KOPT-K1 (cell line): ENCODE results near the gene DDX1.

Source experiments
- H3K27ac ChIP-seq: fragments of 200-600 bp; sonication (generic); 2 replicates; pipeline ENCODE4 v1.5.1; 2016; ENCODE audit warnings: antibody characterized with exemption, mild to moderate bottlenecking, low read depth, low read length; ENCODE audit not compliant: poor library complexity, severe bottlenecking
- H3K36me3 ChIP-seq: fragments of 200-600 bp; sonication (generic); 2 replicates; pipeline ENCODE4 v1.5.1; 2017; ENCODE audit warnings: antibody characterized with exemption, mild to moderate bottlenecking, low read length, moderate library complexity; ENCODE audit not compliant: insufficient read depth
- H3K9me3 ChIP-seq: fragments of 200-600 bp; sonication (generic); 2 replicates; pipeline ENCODE4 v1.5.1; 2017; ENCODE audit warnings: antibody characterized with exemption, low read length, mild to moderate bottlenecking; ENCODE audit not compliant: insufficient read depth, poor library complexity, severe bottlenecking

Gene DDX1

DNA sequence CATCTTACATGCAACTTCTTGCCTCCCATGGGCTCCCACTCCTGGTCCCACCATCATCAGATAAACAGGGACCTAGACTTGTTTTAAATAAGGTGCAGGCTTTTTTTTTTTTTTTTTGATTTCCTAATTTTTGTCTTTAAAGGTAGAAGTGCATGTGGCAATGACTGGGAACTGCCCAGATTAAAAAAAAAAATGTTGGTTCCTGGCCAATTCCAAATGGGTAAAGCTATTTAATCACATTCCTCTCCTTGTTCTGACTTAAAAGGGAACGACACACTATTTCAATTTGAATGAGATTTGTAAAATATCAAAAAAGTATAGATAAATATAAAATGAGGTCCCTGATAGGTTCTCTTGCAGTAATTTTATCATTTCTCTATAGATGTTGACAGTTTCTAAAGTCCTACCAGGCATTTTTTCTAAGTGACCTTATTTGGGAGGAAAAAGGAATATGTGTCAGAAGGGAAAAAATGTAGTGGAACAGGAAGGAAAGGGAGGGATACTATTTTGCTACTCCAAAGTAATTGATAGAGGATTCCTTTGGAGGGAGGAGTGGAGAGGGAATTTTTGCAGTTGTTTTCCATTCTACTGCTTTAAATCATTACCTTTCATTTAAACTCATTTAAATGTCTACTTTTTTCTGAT, 43.3 kb downstream of the DDX1 start:
- H3K36me3 ChIP-seq: peaks cover 87% of the 10 kb centered on the region
- no peak overlapping the region for H3K27ac ChIP-seq
- H3K9me3 ChIP-seq: no peaks in the 10 kb centered on the region

DNA sequence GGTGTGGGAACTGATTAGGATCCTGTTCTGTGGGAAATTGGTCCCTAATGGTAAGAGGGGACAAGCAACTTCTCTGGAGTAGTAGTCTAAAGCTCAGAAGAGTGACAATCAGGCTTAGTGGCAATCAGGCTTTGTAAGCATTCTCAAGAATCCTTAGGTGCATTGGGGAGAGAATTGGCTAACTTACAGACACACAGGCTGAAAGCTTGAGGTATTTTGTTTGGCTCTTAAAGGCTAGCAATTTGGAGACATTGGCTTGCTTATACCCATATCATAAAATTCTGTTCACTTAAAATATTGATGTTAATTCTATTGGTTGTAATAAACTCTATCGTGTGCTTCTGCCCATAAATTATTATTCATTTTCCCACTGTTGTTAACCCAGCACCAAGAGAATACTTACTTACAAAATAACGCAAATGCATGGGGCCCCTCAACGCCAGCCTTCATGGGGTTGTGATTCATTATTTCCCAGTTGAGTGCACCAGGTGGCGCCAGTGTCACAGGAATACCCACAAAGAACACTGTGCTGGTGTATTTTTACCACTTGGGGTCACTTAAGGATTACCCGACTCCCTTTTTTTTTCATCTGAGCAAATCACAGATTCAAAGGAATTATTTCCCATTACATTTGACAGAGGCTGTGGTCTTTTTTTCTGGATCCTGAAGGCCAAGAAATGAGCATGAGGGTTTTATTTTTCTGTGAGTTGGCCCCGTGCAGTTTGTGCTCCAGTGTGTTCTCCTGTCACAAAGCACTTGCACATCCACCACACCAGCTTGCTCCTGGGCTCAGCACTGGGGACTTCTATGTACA, 45.5 kb downstream of the DDX1 start:
- Histone ChIP-seq H3K36me3 (peaks cover 84% of the 10 kb centered on the region), H3K27ac (no peak overlapping the region)

DNA sequence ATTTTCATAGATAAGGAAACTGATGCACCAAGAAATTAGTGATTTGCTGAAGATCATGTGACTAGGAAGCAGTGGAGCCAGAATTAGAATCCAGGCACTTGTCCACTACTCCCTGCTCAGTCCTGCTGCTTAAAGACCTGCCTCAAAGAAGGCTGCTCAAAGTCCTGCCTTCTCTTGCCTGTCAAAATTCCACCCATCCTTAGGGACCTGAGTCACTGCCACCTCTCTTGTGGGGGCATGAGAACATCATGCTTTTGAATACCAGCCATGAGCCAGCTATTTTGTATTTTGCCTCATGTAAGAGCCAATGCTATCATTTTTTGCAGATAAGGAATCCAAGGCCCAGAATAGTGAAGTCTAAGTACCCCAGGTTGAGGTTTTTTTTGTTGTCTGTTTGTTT, 47.1 kb downstream of the DDX1 start:
- Histone ChIP-seq H3K36me3 (peaks cover 69% of the 10 kb centered on the region), H3K27ac (no peak overlapping the region)

More for the DNA sequence above, 45.5 kb downstream of the DDX1 start:
- no peaks in the 10 kb centered on the region for H3K9me3 ChIP-seq

DNA sequence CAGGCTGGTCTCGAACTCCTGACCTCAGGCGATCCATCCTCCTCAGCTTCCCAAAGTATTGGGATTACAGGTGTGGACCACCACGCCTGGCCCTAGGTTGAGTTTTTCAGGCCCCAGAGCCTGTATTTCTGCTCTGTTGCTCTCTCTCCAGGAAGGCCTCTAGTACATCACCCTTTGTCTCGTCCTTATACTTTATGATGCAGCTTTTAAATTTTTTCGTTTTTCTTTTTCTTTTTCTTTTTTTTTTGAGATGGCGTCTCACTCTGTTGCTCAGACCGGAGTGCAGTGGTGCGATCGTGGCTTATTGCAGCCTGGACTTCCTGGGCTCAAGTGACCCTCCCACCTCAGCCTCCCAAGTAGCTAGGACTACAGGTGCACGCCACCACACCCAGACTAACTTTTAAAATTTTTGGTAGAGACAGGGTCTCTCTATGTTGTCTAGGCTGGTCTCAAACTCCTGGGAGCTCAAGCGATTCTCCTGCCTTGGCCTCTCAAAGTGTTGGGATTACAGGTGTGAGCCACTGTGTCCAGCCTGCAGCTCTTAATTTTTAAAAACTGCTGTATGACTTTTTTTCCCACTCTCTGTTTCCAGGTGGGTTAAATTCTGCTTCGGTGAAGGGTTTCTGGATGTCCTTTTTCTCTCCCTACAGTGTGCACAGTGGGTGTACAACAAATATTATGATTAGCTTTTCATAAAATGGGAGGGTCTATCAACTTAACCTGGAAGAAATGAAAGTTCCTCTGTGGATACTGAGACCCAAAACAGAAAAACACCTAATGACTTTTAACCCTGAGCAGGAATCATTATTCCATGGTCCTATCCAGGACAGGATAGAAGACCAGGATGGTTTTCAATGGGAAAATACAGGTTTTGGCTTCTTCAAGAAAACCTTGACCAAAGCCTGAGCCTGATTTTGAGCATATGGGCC, 47.9 kb downstream of the DDX1 start:
- peaks cover 60% of the 10 kb centered on the region for H3K36me3 ChIP-seq
- no peak overlapping the region for H3K27ac ChIP-seq
- no peaks in the 10 kb centered on the region for H3K9me3 ChIP-seq

More for the DNA sequence above, 47.1 kb downstream of the DDX1 start:
- no peaks in the 10 kb centered on the region for H3K9me3 ChIP-seq

DNA sequence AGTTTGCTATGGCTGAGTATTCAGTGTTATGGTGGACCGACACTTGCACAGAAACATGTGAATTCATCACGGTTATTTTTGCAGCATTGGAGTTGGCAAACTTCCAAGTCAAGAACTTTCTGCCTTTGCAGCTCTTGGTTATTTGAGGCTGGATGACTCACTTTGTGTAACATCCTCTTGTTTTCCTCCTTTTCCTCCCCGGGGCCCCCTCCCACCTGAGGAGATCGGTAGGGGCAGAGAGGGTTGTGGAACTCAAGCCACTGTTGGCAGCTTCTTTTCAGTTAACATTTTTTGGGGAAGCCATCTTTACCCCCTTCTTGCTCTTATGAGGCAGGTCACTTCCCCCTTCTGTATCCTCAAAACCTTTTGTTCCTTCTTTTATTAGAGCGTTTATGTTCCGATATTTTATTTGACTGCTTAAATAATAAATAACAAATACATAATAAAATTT, 48.6 kb downstream of the DDX1 start:
- Histone ChIP-seq H3K27ac (no peak overlapping the region), H3K9me3 (no peaks in the 10 kb centered on the region)

DNA sequence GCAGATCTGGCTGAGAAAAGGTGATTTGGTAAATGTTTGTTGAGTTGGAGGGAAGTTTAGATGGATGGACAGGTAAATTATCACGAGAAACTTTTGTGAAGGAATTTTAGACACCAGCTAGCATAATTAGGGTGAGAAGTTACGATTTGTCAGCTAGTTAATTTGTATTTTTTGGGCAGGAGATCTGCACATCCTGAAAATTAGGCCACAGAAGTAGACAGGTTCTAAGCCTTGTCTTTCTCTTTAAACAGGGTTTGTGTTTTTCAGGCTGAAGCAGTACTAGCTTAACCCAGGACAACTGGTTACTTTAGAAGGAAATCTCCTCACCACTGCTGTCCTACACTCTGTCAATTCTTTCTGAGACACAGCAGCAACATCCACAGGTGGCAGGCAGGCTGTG, 49.1 kb downstream of the DDX1 start:
- Histone ChIP-seq H3K27ac (no peak overlapping the region), H3K9me3 (no peaks in the 10 kb centered on the region), H3K36me3 (peaks cover 49% of the 10 kb centered on the region)

More for the DNA sequence above, 48.6 kb downstream of the DDX1 start:
- H3K36me3 ChIP-seq: peaks cover 54% of the 10 kb centered on the region

DNA sequence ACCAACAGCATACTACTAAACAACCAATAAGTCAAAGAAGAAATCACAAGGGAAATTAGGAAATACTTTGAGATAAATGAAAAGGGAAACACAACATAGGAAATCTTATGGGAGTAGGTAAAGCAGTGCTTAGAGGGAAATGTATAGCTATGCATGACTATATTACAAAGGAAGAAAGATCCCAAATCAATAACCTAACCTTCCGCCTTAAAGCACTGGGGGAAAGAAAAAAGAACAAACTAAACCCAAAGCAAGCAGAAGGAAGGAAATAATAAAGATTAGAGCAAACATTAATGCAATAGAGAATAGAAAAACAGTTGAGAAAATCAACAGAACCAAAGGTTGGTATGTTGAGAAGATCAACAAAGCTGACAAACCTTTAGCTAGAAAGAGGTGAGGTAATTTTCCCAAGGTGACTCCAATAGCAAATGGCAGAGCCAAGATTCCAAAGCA, 49.9 kb downstream of the DDX1 start:
- Histone ChIP-seq H3K27ac (no peak overlapping the region), H3K9me3 (no peaks in the 10 kb centered on the region), H3K36me3 (peaks cover 42% of the 10 kb centered on the region; the same call in 1 of the 2 replicates)

DNA sequence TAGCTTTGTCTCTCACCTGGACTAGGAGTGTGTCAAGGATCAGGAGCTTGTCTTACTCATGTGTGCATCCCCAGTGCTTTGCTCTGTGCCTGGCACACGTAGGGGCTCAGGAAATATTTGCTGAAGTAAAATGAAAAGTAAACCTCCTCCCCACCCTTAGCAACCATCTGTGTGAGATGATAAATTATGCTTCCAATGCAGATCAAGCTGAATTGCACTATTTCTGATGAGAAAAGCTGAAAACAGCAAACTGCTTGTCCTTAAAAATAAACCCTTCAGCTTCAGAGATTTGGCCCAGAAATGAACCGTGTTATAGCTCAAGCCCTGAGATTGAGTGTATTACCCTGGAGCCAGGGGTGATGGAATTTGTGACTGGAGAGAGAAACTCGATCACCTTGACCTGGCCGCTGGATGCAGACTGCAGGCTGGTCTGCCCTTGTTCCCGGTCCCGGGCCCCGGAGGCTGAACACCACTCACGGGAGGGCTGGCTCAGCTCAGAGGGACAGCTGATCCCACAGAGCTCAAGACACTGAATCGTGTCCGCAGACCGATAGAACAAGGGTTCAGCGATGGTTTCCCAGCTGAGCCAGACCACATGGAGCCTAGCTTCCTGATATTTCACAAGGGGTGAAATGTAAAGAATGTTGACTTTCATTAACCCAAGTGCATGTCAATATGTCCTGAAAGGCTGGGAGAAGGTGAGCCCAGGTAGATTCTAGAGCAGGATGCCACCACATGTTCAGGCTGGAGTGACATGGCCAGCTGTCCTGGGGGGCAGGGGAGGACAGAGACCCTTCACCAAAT, 50.5 kb downstream of the DDX1 start:
- Histone ChIP-seq H3K27ac (no peak overlapping the region), H3K9me3 (no peaks in the 10 kb centered on the region), H3K36me3 (peaks cover 36% of the 10 kb centered on the region; the same call in 1 of the 2 replicates)

DNA sequence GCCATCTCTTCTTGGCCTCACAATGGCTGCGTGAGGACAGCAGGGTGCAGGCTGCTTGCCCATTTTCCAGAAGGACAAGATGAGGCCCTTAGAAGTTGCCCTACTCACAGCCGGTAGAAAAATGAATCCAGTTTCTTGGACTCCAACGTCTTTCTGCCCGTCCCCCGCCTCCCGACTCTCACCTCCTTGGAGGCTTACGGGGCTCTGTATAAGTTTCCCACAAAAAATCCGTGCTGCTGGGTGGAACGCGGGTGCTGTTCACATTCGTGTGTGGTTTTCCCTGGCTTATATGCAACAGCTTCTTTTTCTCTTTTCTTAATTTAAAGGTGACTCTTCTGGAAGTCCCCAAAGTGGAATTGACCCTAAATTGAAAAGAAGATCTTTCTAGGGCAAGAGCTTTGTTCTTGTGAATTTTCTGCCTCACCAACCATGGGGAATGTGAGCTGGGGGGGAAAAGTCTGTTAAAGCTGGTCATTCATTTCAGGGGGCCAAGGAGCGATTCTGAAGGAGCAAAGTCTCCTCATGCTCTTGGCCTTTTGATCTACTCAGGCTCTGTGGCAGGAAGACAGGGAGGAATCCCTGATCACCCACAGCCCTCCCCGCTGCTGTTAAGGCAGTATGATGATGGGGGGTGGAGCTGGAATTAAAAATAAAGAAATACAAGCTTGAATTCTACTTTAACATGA, 51.3 kb downstream of the DDX1 start:
- Histone ChIP-seq H3K9me3 (no peaks in the 10 kb centered on the region), H3K27ac (no peak overlapping the region), H3K36me3 (peaks cover 29% of the 10 kb centered on the region; the same call in 1 of the 2 replicates)

DNA sequence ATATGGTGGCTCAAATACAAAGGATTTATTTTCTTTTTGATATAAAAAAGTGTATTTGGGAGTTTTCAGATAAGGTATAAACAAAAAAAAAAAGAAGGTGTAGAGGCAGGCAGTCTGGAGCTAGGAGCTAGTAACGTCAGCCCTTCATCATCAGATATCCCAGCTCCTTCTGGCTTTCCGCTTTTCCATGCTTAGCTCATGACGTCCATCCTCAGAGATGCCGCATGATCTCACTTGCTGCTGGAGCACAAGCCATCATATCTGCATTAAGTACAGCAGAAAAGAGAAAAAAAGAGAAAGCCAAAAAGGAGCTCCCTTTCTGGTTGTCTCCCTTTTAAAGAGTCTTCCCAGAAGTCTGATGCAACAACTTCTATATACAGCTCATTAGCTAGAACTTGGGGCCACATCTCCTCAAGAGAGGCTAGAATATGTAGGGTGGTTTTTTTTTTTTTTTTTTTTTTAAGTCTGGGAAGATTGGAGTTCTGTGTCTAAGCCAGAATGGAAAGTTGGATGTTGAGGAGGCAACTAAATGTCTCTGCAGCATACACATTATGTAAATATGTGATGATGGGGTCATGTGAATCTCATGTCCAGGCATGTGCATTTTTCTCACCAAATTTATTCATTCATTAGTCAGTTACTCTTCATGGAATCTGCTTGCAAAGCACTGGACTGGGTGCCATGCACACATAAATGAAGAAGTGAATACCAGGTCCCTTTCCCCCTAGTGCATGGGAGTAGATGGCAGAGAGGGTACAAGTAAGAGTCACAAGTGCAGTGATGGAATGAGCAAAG, 52.3 kb downstream of the DDX1 start:
- peaks cover 20% of the 10 kb centered on the region; the same call in 1 of the 2 replicates for H3K36me3 ChIP-seq
- H3K27ac ChIP-seq: no peak overlapping the region
- no peaks in the 10 kb centered on the region for H3K9me3 ChIP-seq

DNA sequence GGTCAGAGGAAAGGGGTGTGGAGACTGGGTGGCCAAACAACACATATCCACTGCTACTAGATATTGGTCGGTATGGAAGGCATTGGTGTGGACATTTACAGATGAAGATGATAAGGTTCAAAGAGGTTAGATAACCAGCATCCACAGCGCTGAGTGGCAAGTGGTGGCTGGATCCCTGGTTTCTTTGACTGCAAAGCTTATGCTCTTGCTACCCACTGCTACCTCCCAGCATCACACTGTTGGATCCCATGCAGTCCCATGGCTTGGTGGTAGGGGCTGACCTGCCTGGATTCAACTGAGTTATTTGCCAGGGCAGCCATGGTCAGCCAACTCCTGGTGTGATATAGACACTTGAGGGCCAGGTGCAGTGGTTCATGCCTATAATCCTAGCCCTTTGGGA, 53.6 kb downstream of the DDX1 start:
- Histone ChIP-seq H3K36me3 (peaks cover 16% of the 10 kb centered on the region; the same call in 1 of the 2 replicates), H3K9me3 (no peaks in the 10 kb centered on the region), H3K27ac (no peak overlapping the region)

DNA sequence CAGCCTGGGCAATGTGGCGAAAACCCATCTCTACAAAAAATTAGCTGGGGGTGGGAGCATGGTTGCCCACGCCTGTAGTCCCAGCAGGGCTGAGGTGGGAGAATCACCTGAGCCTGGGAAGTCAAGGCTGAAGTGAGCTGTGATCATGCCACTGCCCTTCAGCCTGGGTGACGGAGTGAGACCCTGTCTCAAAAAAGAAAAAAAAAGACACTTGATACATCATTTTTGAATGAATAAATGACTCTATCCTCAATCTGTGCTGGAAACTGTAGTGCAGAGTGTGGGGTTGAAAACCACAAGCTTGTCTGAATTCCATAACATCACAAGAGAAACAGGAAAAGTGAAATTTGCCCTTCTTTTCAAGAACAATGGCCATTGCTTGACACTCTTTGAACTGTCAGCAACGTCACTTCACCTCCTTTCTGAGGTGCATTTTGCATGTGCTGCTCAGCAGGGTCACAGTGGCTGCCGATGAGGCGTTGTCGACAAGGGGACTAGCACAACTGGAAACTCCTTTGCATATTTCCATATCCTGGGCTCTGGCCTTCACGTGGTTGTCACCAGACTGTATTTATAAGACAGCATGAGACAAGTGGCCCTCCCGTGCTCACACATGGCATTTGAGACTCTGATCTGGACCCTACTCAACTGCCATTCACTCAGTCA, 54.2 kb downstream of the DDX1 start:
- Histone ChIP-seq H3K27ac (no peak overlapping the region), H3K9me3 (no peaks in the 10 kb centered on the region), H3K36me3 (peaks cover 11% of the 10 kb centered on the region; the same call in 1 of the 2 replicates)

DNA sequence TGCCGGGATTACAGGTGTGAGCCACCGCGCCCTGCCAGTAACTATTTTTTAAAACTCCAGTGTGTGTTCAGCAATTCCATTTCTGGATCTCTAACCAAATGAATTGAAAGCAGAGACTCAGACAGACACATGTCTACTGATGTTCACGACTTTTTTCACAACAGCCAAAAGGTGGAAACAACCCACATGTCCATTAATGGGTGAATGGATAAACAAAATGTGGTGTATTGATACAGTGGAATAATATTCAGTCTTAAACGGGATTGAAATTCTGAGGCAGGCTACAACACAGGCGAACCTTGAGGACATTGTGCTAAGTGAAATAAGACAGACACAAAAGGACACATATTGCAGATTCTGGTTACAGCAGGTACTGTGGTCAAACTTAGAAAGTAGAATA, 55.0 kb downstream of the DDX1 start:
- H3K36me3 ChIP-seq: 0 out of 2 replicates have a peak, but pooled peaks cover 3% of the 10 kb centered on the region
- H3K27ac ChIP-seq: no peak overlapping the region

More for the DNA sequence above, 55.0 kb downstream of the DDX1 start:
- no peaks in the 10 kb centered on the region for H3K9me3 ChIP-seq
